ENCODE data around the gene SLC7A1.

- no peak for TF ChIP-seq CTCF (IDR thresholded peaks at IDR 0.05 in 4 of 5, conservative IDR thresholded peaks at IDR 0.05 in 1 of 5)
- TF ChIP-seq POLR2A (IDR thresholded peaks at IDR 0.05), result no peak
Measured at GRCh38 chr13:29576581-29576980, 18.9 kb downstream of the SLC7A1 start.
